ENCODE data around the gene SAMM50. TPM values are rescaled to one million over a fixed set of nuclear protein-coding genes. Genes with fewer than 3 reads are reported as not detected.
A peak's percentile ranks its signal among the peaks of the same experiment; 100 is the strongest.

Gene SAMM50
- total RNA-seq, 1 donor: 12.9 TPM

DNA sequence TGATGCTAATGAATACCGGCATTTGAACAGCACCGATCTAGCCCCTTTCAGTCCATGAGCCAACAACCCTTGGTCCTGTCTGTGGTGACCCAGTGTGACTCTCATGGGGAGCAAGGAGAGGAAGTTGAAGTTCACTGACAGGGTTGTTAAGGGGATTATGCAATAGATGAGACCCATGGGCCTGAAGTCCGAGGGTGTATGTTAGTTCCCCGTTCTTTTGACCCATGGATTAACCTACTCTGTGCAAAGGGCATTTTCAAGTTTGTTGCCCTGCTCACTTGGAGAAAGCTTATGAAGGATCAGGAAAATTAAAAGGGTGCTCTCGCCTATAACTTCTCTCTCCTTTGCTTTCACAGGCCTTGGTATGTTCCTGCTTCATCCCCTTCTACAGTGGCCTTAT is 26.8 kb upstream of the SAMM50 start:
- H3K4me3 ChIP-seq (ENCODE audit: low read length): no peak overlapping the region
- H3K9me3 ChIP-seq (ENCODE audit: low read depth, low read length): no peaks in the 10 kb centered on the region
- peaks cover 14% of the 10 kb centered on the region for H3K27me3 ChIP-seq (ENCODE audit: insufficient read depth, low read length)
- peaks cover 13% of the 10 kb centered on the region for H3K4me1 ChIP-seq (ENCODE audit: insufficient read depth, low read length)

DNA sequence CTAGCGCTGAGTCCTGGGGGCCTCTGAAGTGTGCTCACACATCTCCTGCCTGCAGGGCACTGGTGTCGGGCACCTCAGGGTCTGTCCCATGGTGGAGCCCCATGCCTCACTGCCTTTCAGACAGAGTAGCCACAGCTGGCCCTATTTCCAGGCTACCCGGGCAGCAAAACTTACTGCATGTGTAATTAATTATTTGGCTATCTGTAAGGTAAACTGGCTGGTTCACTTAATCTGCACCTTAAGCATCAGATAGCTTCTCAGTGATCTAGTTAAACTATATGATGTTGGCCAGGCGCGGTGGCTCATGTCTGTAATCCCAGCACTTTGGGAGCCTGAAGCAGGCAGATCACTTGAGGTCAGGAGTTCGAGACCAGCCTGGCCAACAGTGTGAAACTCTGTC is 26.3 kb upstream of the SAMM50 start:
- Histone ChIP-seq H3K4me1 (ENCODE audit: insufficient read depth, low read length) (peaks cover 11% of the 10 kb centered on the region), H3K9me3 (ENCODE audit: low read depth, low read length) (no peaks in the 10 kb centered on the region), H3K4me3 (ENCODE audit: low read length) (no peak overlapping the region), H3K27me3 (ENCODE audit: insufficient read depth, low read length) (peaks cover 14% of the 10 kb centered on the region)

DNA sequence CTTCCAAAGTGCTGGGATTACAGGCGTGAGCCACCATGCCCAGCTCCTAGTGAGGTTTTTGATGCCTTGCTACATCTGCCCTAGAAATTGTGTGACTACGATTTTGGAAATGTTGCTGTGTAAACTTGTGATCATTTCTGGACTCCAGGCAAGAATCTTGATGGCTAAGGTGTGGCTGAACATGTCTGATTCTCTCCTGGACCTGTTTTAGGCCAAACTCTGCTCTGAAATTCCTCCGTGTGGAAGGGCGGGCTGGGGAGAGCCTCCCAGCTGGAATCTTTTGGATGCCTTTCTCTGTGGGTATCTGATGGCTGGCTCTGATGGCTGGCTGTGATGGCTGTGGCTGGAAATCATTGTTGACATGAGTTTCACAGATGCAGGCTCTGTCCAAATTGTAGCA is 23.5 kb upstream of the SAMM50 start:
- Histone ChIP-seq H3K4me3 (ENCODE audit: low read length) (no peak overlapping the region), H3K27me3 (ENCODE audit: insufficient read depth, low read length) (no peaks in the 10 kb centered on the region), H3K4me1 (ENCODE audit: insufficient read depth, low read length) (peaks cover 5% of the 10 kb centered on the region), H3K9me3 (ENCODE audit: low read depth, low read length) (no peaks in the 10 kb centered on the region)

DNA sequence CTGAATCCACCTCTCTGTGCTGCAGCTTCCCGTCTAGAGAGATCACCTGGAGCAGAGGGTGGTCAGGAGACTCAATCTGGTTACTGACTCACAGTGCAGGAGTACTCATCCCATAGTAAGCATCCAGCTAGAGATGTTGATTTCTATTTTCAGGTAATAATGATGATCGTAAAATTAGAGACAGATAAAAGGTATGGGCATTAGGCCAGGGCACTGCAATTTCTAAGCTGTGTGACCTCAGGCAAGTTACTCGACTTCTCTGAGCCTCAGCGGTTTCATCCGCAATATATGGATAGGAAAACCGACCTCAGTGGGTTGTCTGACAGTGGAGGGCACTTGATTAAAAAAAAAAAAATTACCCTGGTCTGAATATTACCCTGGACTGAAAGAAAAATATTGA is 13.8 kb upstream of the SAMM50 start:
- Histone ChIP-seq H3K4me3 (ENCODE audit: low read length) (no peak overlapping the region), H3K9me3 (ENCODE audit: low read depth, low read length) (no peaks in the 10 kb centered on the region), H3K27me3 (ENCODE audit: insufficient read depth, low read length) (no peaks in the 10 kb centered on the region), H3K4me1 (ENCODE audit: insufficient read depth, low read length) (no peaks in the 10 kb centered on the region)

DNA sequence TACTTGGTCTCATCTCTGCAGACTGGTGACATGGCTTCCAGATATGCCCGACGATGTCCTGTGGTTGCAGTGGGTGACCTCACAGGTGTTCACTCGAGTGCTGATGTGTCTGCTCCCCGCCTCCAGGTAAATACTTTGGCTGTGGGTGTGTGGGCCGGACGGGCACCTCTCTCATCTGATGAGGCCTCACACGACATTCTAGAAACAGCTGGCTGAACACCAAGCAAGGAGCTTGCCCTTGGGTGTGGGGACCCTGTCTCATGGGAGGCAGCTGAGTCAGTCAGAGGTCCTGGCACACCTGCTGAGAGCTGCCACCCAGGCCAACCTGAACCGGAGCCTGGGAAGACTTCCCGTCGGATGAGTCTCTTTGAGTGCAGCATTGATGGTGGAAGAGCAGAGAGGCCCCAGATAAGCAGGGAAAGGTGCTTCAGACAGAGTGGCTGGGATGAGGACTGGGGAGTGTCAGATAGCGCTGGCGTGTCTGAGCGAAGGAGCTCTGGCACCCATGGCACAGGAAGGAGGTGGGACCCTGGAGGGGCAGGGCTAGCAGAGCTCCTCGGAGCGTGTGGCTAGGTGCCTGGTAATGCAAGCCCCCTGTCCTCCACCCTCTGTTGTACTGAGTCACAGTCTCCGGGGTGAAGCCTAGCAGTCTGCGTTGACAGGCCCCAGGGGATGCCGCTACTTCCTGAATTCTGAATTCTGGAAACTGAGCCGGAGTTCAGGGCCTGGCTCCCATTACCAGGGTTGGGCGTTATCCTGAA is 10.4 kb upstream of the SAMM50 start:
- Histone ChIP-seq H3K27me3 (ENCODE audit: insufficient read depth, low read length) (no peaks in the 10 kb centered on the region), H3K4me3 (ENCODE audit: low read length) (no peak overlapping the region), H3K9me3 (ENCODE audit: low read depth, low read length) (no peaks in the 10 kb centered on the region), H3K4me1 (ENCODE audit: insufficient read depth, low read length) (no peaks in the 10 kb centered on the region)

DNA sequence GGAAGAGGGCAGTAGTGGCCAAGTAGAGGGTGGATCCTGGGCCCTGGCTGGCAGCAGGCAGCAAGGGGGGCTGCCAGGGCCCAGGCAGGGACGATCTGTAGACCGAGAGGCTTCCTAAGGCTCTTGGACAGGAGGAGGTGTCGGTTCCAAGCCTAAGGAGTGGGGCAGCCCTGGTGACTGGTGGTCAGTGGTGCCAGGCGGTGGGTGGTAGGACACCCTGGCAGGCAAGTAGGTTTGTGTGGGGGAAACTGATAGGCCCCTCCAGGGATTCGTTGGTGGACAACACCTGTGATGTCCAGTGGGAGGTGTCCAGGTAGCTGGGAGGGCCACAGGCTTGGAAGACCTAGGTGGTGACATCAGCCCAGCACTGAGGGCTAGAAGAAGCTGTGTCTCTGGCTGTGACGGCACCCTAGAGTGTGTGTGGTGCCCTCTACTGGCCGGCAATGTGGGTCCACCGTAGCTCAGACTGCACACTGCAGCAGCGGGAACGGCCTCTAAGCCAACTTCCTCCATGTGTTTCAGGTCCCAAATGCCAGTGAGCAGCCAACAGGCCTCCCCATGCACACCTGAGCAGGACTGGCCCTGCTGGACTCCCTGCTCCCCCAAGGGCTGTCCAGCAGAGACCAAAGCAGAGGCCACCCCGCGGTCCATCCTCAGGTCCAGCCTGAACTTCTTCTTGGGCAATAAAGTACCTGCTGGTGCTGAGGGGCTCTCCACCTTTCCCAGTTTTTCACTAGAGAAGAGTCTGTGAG is 9.4 kb upstream of the SAMM50 start:
- Histone ChIP-seq H3K4me3 (ENCODE audit: low read length) (no peak overlapping the region), H3K27me3 (ENCODE audit: insufficient read depth, low read length) (no peaks in the 10 kb centered on the region), H3K9me3 (ENCODE audit: low read depth, low read length) (no peaks in the 10 kb centered on the region), H3K4me1 (ENCODE audit: insufficient read depth, low read length) (no peaks in the 10 kb centered on the region)

DNA sequence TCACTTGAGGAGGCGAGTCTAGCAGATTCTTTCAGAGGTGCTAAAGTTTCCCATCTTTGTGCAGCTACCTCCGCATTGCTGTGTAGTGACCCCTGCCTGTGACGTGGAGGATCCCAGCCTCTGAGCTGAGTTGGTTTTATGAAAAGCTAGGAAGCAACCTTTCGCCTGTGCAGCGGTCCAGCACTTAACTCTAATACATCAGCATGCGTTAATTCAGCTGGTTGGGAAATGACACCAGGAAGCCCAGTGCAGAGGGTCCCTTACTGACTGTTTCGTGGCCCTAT is 8.9 kb upstream of the SAMM50 start:
- H3K27me3 ChIP-seq (ENCODE audit: insufficient read depth, low read length): no peaks in the 10 kb centered on the region
- H3K9me3 ChIP-seq (ENCODE audit: low read depth, low read length): no peaks in the 10 kb centered on the region
- no peak overlapping the region for H3K4me3 ChIP-seq (ENCODE audit: low read length)
- no peaks in the 10 kb centered on the region for H3K4me1 ChIP-seq (ENCODE audit: insufficient read depth, low read length)

DNA sequence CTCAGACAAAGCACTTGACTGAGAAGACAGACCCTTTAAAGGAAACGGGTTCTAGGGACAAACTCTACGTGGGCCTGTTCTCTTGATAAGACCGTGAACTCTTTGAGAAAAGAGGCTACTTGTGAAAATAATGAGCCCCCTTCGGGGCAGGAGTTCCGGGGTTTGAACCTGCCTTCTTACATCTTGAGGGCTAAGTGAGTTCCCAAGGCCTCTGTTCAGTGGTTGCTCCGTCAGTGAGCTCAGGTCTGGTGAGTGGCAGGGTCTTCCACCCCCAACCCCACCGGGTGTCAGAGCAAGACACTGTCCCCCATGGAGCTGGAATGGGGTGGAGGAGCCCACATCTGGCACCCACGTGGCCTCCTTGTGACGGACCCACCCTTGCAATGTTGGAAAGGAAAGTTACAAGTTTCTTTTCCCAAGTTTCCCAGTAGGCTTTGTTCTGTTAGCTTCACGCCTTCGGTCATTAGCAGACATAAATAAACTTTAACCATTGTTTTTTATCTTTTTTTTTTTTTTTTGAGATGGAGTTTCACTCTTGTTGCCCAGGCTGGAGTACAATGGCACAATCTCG is 6.3 kb upstream of the SAMM50 start:
- Histone ChIP-seq H3K4me1 (ENCODE audit: insufficient read depth, low read length) (peaks cover under 1% of the 10 kb centered on the region), H3K4me3 (ENCODE audit: low read length) (no peak overlapping the region), H3K9me3 (ENCODE audit: low read depth, low read length) (no peaks in the 10 kb centered on the region), H3K27me3 (ENCODE audit: insufficient read depth, low read length) (no peaks in the 10 kb centered on the region)

DNA sequence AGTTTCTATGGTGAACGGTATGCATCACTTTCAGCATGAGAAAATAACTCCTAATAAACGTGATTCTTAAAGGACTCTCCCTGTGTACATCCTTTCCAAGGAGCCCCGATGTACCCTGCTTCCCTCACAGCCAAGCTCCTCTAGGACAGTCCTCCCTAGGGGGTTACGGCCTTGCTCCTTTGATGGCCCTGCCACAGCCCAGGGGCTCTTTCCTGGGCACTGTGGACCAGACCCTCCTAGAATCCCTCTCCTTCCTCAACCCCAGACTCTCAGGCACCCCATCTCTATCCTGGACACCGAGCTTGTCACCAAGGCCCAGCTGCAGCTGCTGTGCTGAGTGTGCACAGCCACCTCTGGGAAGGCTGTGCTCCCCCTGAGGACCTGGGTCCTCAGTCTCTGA is 3.9 kb upstream of the SAMM50 start:
- no peaks in the 10 kb centered on the region for H3K9me3 ChIP-seq (ENCODE audit: low read depth, low read length)
- no peak overlapping the region for H3K4me3 ChIP-seq (ENCODE audit: low read length)
- H3K4me1 ChIP-seq (ENCODE audit: insufficient read depth, low read length): peaks cover 19% of the 10 kb centered on the region
- no peaks in the 10 kb centered on the region for H3K27me3 ChIP-seq (ENCODE audit: insufficient read depth, low read length)

DNA sequence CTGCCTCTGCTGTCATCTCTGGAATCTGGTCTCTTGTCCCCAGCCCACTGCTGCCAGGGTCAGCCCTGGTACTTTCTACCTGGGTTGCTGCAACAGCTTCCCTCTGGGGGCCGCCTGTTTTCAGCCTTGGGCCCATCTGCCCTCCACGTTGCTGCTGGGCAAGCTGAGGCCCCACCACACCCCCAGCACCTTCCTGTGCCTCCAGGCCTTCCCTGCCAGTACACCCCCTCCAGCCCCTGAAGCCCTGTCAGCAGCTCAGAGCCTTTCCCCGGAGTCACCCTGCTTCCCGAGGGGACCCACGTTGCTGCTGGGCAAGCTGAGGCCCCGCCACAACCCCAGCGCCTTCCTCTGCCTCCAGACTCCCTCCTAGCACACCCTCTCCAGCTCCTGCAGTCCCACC is 3.3 kb upstream of the SAMM50 start:
- Histone ChIP-seq H3K4me1 (ENCODE audit: insufficient read depth, low read length) (peaks cover 25% of the 10 kb centered on the region), H3K27me3 (ENCODE audit: insufficient read depth, low read length) (no peaks in the 10 kb centered on the region), H3K4me3 (ENCODE audit: low read length) (no peak overlapping the region), H3K9me3 (ENCODE audit: low read depth, low read length) (no peaks in the 10 kb centered on the region)

DNA sequence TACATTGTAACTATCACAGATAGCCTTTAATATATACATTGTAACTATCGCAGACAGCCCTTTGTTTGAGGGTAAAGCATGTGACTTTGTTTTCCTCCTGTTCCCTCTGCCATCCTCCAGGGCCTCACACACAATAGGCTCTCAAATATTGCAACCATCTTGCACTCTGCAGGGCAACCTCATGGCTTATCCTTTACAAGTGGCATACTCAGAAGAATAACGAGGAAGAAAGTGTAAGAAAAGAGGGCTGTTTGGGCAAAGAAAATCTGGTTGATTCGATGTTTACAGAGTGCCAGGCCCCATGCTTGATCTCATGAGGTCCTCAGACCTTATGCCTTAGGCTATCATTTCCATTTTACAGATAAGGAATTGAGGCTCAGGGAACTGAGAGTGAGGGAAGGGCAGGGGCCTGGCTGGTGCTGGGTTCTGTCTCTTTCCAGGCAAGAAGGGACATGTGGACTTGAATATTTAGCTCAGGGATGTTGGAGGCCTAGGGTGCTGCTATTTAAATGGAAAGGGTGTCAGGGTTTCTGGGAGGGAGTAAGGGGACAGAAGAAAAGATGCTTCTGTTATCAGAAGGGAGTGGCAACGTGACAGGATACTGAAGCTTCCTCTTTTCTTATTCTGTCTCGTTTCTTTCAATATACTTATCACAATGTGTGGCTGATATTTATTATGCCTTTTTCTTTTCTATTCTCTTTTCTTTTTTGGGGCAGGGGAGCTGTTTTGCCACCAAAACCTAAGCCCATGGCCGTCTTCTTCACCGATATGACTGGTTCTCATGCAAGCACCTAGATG is 1.1 kb upstream of the SAMM50 start:
- H3K27me3 ChIP-seq (ENCODE audit: insufficient read depth, low read length): no peaks in the 10 kb centered on the region
- peak overlapping the region; percentile 85 for H3K4me3 ChIP-seq (ENCODE audit: low read length)
- H3K9me3 ChIP-seq (ENCODE audit: low read depth, low read length): no peaks in the 10 kb centered on the region
- peaks cover 28% of the 10 kb centered on the region for H3K4me1 ChIP-seq (ENCODE audit: insufficient read depth, low read length)

DNA sequence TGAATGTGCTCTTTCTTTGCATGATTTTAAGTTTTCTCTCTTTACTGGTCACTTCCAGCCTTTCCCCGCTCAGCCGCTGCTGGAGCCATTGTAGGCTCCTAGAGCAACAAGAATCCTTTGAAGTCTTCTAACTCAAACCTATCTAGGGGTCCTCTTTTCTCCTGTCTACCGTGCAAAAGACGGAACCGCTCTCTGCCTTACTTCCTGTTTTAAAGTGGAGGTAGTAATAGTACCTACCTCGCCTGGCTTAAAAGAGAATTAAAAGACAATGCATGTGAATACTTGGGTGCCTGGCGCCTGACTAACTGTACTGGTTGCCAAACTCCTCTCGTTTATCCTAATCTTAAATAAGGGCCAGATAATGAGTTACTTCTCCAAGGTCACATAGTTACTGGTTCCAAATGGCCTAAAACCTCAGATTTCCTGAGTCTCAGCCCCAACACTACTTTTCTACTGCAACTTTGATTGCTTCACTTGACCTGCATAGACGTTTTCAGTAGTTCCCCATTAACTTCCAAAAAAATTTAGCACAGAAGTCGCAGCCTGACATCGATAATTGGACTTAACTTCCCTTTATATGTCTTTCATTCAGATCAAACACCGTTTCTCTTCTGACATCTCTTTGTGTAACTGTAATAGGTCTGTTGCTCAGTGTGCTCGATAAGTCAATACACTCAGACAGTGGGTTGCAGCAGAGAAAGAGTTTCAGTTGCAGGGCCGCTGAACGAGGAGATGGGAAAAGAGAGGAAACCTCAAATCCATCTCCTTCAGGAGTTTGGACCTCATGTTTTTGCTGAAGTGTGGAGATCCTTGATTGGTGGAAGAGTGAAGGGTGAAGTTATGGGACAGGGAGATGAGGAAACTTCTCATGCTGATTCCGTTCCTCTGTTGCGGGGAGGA is 891 bp downstream of the SAMM50 start:
- no peaks in the 10 kb centered on the region for H3K27me3 ChIP-seq (ENCODE audit: insufficient read depth, low read length)
- no peaks in the 10 kb centered on the region for H3K9me3 ChIP-seq (ENCODE audit: low read depth, low read length)
- H3K4me1 ChIP-seq (ENCODE audit: insufficient read depth, low read length): peaks cover 28% of the 10 kb centered on the region
- H3K4me3 ChIP-seq (ENCODE audit: low read length): peak overlapping the region; percentile 85

DNA sequence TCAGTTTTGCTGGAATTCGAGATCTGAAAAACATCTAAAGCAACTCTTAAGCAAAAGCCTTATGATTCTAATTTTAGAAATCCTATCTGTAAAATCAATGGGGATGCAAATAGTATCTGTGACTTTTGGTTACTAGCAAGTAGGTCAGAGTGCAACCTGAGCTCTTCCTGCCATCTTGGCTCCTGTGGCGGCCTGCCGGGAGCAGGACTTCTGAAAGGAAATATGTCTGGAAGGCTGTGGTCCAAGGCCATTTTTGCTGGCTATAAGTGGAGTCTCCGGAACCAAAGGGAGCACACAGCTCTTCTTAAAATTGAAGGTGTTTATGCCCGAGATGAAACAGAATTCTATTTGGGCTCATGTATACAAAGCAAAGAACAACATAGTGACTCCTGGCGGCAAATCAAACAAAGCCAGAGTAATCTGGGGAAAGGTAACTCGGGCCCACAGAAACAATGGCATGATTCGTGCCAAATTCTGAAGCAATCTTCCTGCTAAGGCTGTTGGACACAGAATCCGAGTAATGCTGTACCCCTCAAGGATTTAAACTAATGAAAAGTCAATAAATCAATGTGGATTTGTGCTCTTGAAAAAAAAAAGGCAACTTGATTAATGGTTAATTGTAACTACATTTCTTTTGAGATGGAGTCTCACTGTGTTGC is 1.7 kb downstream of the SAMM50 start:
- Histone ChIP-seq H3K4me1 (ENCODE audit: insufficient read depth, low read length) (peaks cover 28% of the 10 kb centered on the region), H3K4me3 (ENCODE audit: low read length) (no peak overlapping the region), H3K9me3 (ENCODE audit: low read depth, low read length) (no peaks in the 10 kb centered on the region), H3K27me3 (ENCODE audit: insufficient read depth, low read length) (no peaks in the 10 kb centered on the region)

DNA sequence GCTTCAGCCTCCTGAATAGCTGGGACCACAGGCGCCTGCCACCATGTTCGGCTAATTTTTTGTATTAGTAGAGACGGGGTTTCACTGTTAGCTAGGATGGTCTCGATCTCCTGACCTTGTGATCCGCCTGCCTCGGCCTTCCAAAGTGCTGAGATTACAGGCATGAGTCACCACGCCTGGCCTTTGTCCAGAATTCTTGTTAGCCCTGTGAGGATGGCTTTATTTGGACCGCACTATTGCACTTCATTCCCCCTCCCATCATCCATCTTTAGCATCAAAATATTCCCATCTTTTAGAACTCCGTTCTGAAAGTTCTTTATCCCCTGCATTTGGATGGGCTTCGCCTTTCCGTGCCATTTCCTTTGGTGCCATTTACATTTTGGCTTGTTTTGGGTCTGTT is 2.6 kb downstream of the SAMM50 start:
- no peaks in the 10 kb centered on the region for H3K9me3 ChIP-seq (ENCODE audit: low read depth, low read length)
- peaks cover 28% of the 10 kb centered on the region for H3K4me1 ChIP-seq (ENCODE audit: insufficient read depth, low read length)
- H3K4me3 ChIP-seq (ENCODE audit: low read length): no peak overlapping the region

More for the DNA sequence above, 2.6 kb downstream of the SAMM50 start:
- H3K27me3 ChIP-seq (ENCODE audit: insufficient read depth, low read length): no peaks in the 10 kb centered on the region

Measured in mononuclear cell (primary cell).